Left ventricle myocardium inferior (tissue), 1 donor: Measurements from ENCODE around the gene KLHL30. TPM values are rescaled to one million over a fixed set of nuclear protein-coding genes. Genes with fewer than 3 reads are reported as not detected.

ENCODE experiments used
- DNase-seq: peaks from one replicate; pipeline ENCODE4 v3.0.0-alpha.2; 2020
- H3K27ac ChIP-seq: fragments of 200-600 bp; replicated peaks from 2 replicates; pipeline ENCODE4 v1.8.0; 2021
- H3K27me3 ChIP-seq: fragments of 200-600 bp; 2 replicates; pipeline ENCODE4 v1.8.0; 2021; ENCODE audit warnings: low read depth
- H3K36me3 ChIP-seq: fragments of 200-600 bp; 2 replicates; pipeline ENCODE4 v1.8.0; 2021
- H3K4me1 ChIP-seq: fragments of 200-600 bp; 2 replicates; pipeline ENCODE4 v1.8.0; 2021
- H3K4me3 ChIP-seq: fragments of 200-600 bp; 2 replicates; pipeline ENCODE4 v1.8.0; 2021; ENCODE audit warnings: mild to moderate bottlenecking, moderate library complexity
- H3K9me3 ChIP-seq: fragments of 200-600 bp; replicated peaks from 2 replicates; pipeline ENCODE4 v1.8.0; 2021
- intact Hi-C: fragments of 100-400 bp; cut with micrococcal nuclease; formaldehyde crosslinking; loops from one replicate; pipeline ENCODE4 v1.11.0; 2022
- total RNA-seq: library from RNA; stranded (reverse); fragmentation: NEBNext Ultra II Directional; extraction: Animal tissue kit (Norgen Biotek cat#: 25700); gene quantifications from one replicate; pipeline ENCODE4 v1.2.1, GENCODE V29; 2021
- TF ChIP-seq, protein P1 (sequence below): fragments of 200-600 bp; IDR thresholded peaks from 2 replicates; pipeline ENCODE4 v1.8.0; 2021; ENCODE audit warnings: antibody characterized with exemption, mild to moderate bottlenecking, borderline replicate concordance
- donor health status: DM: no; HTN: yes; CAD: no; lungs with severe emphysema.

Gene KLHL30
- total RNA-seq, 1 donor from 2014 or later: 17.3 TPM

DNA sequence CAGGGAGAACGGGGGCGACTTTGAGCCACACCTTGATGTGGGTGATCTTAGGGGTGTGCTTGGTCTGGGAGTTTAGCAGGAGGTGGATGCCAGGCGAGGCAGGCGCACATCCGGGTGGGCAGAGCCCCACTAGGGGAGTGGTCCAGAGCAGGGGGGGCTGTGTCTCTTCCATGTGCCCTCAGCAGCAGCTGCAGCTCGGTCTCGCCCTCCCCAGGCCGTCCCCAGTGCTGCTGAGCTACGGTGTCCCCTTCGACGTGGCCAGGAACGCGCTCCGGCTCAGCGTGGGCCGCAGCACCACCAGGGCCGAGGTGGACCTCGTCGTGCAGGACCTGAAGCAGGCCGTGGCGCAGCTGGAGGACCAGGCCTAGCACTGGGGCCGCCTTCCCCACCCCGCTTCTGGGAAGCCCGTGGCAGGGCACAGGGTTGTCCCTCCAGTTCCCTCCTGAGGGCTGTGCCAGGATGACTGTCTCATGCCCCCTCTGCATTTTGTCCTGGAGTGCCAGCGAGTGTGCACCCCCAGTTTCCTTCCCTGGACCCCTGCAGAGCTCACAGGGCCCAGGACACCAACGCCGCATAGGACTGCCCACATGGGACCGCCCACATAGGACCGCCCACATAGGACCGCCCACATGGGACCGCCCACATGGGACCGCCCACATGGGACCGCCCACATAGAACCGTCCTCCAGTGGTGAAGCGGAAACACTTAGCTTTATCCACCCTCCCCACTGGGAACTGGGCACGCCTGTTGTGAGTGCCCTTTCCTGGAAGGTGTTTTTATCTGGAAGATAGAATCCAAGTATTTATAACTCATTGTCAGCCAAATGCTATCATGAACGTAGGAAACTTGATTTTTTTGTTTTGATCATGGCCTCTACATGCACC, 40.2 kb upstream of the KLHL30 start:
- no peaks in the 10 kb centered on the region for H3K27me3 ChIP-seq
- H3K36me3 ChIP-seq: no peaks in the 10 kb centered on the region
- peaks cover 9% of the 10 kb centered on the region for H3K4me1 ChIP-seq
- DNase-seq: peak; percentile 50
- no peaks in the 10 kb centered on the region for H3K9me3 ChIP-seq
- intact Hi-C loops: no loop called here
- TF ChIP-seq, protein P1, sequence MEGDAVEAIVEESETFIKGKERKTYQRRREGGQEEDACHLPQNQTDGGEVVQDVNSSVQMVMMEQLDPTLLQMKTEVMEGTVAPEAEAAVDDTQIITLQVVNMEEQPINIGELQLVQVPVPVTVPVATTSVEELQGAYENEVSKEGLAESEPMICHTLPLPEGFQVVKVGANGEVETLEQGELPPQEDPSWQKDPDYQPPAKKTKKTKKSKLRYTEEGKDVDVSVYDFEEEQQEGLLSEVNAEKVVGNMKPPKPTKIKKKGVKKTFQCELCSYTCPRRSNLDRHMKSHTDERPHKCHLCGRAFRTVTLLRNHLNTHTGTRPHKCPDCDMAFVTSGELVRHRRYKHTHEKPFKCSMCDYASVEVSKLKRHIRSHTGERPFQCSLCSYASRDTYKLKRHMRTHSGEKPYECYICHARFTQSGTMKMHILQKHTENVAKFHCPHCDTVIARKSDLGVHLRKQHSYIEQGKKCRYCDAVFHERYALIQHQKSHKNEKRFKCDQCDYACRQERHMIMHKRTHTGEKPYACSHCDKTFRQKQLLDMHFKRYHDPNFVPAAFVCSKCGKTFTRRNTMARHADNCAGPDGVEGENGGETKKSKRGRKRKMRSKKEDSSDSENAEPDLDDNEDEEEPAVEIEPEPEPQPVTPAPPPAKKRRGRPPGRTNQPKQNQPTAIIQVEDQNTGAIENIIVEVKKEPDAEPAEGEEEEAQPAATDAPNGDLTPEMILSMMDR: no peak
- H3K27ac ChIP-seq: peak overlapping the region; percentile 45
- H3K4me3 ChIP-seq: no peak overlapping the region

- peak overlapping the region; percentile 45 for H3K27ac ChIP-seq
- H3K27me3 ChIP-seq: no peaks in the 10 kb centered on the region
- no peak overlapping the region for H3K4me3 ChIP-seq
- TF ChIP-seq, protein P1: no peak
- DNase-seq: no peak
- H3K4me1 ChIP-seq: peaks cover 9% of the 10 kb centered on the region
- intact Hi-C loops: no loop called here
- no peaks in the 10 kb centered on the region for H3K36me3 ChIP-seq
- no peaks in the 10 kb centered on the region for H3K9me3 ChIP-seq
Measured at GRCh38 chr2:238098901-238099713, 39.4 kb upstream of the KLHL30 start.

- H3K27me3 ChIP-seq: no peaks in the 10 kb centered on the region
- H3K27ac ChIP-seq: no peak overlapping the region
- H3K4me1 ChIP-seq: peaks cover 9% of the 10 kb centered on the region
- TF ChIP-seq, protein P1: no peak
- H3K9me3 ChIP-seq: no peaks in the 10 kb centered on the region
- DNase-seq: no peak
- intact Hi-C loops: no loop called here
- no peak overlapping the region for H3K4me3 ChIP-seq
- no peaks in the 10 kb centered on the region for H3K36me3 ChIP-seq
Measured at GRCh38 chr2:238099714-238100048, 38.8 kb upstream of the KLHL30 start.

DNA sequence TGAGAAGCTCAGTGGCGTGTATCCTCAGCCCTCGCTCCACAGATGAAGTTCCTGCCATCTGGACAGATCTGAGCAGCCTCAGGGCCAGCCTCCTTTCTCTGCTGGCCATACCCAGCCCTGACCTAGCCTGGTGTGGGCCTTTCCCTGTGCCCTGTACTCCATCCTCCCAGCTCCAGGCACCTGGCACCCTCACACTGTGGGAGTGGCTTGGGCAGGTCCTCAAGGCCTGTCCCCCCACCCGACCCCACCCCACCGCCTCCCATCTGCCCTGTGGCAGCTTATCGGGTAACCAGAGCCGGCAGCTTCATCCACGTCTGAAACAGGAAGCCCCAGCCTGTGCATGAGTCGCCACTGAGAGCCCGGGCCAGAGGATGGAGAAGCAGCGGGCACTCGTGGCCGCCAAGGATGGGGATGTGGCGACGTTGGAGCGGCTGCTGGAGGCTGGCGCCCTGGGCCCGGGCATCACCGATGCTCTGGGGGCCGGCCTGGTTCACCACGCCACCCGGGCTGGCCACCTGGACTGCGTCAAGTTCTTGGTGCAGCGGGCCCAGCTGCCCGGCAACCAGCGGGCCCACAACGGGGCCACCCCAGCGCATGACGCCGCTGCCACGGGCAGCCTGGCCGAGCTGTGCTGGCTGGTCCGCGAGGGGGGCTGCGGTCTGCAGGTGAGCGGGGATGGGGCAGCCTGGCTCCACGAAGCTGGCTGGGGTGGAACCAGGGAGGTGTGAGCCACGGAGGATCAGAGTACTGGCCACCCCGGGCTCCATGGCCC, 38.2 kb upstream of the KLHL30 start, which contains the start of gene ESPNL:
ESPNL (plus strand) TSS at position 292 of the 772 bp plus-strand sequence; CDS start at position 372, 80 bp downstream.
- H3K9me3 ChIP-seq: no peaks in the 10 kb centered on the region
- H3K4me1 ChIP-seq: peaks cover 9% of the 10 kb centered on the region
- TF ChIP-seq, protein P1: no peak
- H3K27me3 ChIP-seq: no peaks in the 10 kb centered on the region
- DNase-seq: no peak
- intact Hi-C loops: no loop called here
- H3K27ac ChIP-seq: no peak within 1 kb of the TSS
- no peaks in the 10 kb centered on the region for H3K36me3 ChIP-seq
- no peak within 1 kb of the TSS for H3K4me3 ChIP-seq
